Breast epithelium (tissue), 4 donors: ENCODE results near the gene RCVRN. TPM values are rescaled to one million over a fixed set of nuclear protein-coding genes. Genes with fewer than 3 reads are reported as not detected.

Experiments
- DNase-seq, 2 donors: peaks; one replicate each; pipeline ENCODE4 v3.0.0-alpha.2; 2019; ENCODE audit warnings: low spot score in 2 of 2
- H3K27ac ChIP-seq, 2 donors: fragments of 200-600 bp; sonication (generic) in 1 of 2; one replicate each; pipeline ENCODE4 v1.5.1; 2016 to 2019; ENCODE audit warnings: mild to moderate bottlenecking in 1 of 2
- H3K27me3 ChIP-seq, 2 donors: fragments of 200-600 bp; sonication (generic) in 1 of 2; one replicate each; pipeline versions ENCODE4 v1.5.1 to v1.6.0; 2017 to 2019; ENCODE audit warnings: control low read depth in 1 of 2, mild to moderate bottlenecking in 1 of 2
- H3K36me3 ChIP-seq: fragments of 200-600 bp; one replicate; pipeline ENCODE4 v1.5.1; 2019
- H3K4me1 ChIP-seq, 2 donors: fragments of 200-600 bp; sonication (generic); one replicate each; pipeline ENCODE4 v1.5.1; 2016 to 2019; ENCODE audit warnings: control low read depth in 1 of 2
- H3K4me3 ChIP-seq, 3 donors: fragments of 200-600 bp; sonication (generic); 1 replicate in 2 of 3; 2 replicates in 1 of 3; pipeline ENCODE4 v1.5.1; 2016 to 2019; ENCODE audit warnings: mild to moderate bottlenecking in 3 of 3, moderate library complexity in 2 of 3
- H3K9me3 ChIP-seq, 2 donors: fragments of 200-600 bp; sonication (generic) in 1 of 2; one replicate each; pipeline ENCODE4 v1.5.1; 2016 to 2019; ENCODE audit warnings: control low read depth in 1 of 2
- CTCF ChIP-seq, 3 donors: fragments of 450-650 bp; IDR thresholded peaks; one replicate each; pipeline ENCODE4 v1.5.1; 2016 to 2017; ENCODE audit warnings: antibody characterized with exemption in 3 of 3, mild to moderate bottlenecking in 3 of 3, moderate library complexity in 3 of 3
- POLR2A ChIP-seq: fragments of 450-650 bp; IDR thresholded peaks from one replicate; pipeline ENCODE4 v1.6.1; 2016; ENCODE audit warnings: antibody characterized with exemption, mild to moderate bottlenecking, moderate library complexity
- POLR2AphosphoS5 ChIP-seq, 3 donors: sonication (generic); formaldehyde crosslinking; IDR thresholded peaks; one replicate each; pipeline ENCODE4 v1.6.1; 2017; ENCODE audit warnings: antibody characterized with exemption in 3 of 3
- intact Hi-C: fragments of 100-400 bp; cut with DNase I; formaldehyde crosslinking; loops from one replicate; pipeline ENCODE4 v1.15.1; 2023; ENCODE audit warnings: low total_unique reads
- total RNA-seq, 3 donors: library from RNA; depleted of rRNA; stranded (reverse); fragments of >200 nt; gene quantifications; one replicate each; pipeline ENCODE4 v1.1.0, GENCODE V29; 2016

The RCVRN gene
- total RNA-seq, 3 donors from 2014 or later: 0.15 to 0.66 (median 0.32) TPM

- peak overlapping the region; percentile 74 to 88 for H3K27ac ChIP-seq
- no peaks in the 10 kb centered on the region for H3K36me3 ChIP-seq
- TF ChIP-seq POLR2A (no peak), POLR2AphosphoS5 (IDR thresholded peaks at IDR 0.05) (no peak), CTCF (IDR thresholded peaks at IDR 0.05) (no peak)
- H3K4me1 ChIP-seq: no peaks in the 10 kb centered on the region
- H3K4me3 ChIP-seq: no peak overlapping the region
- no peak for DNase-seq
- H3K27me3 ChIP-seq: no peaks in the 10 kb centered on the region
- no peaks in the 10 kb centered on the region for H3K9me3 ChIP-seq
- intact Hi-C loops: no loop called here
Measured at GRCh38 chr17:9900044-9900594, 5.0 kb downstream of the RCVRN start.

GRCh38 chr17:9899280-9900043, 5.6 kb downstream of the RCVRN start:
- no peak for TF ChIP-seq POLR2A
- TF ChIP-seq CTCF (IDR thresholded peaks at IDR 0.05): no peak
- peak in 2 of 3 donors; percentile 39 to 74 for TF ChIP-seq POLR2AphosphoS5 (IDR thresholded peaks at IDR 0.05)
- Histone ChIP-seq H3K36me3 (no peaks in the 10 kb centered on the region), H3K27me3 (no peaks in the 10 kb centered on the region), H3K4me3 (no peak overlapping the region), H3K27ac (peak overlapping the region; percentile 74 to 88), H3K4me1 (no peaks in the 10 kb centered on the region), H3K9me3 (peaks cover 0 to 4% of the 10 kb centered on the region in 2 donors)
- intact Hi-C loops: no loop called here
- DNase-seq: peak in 1 of 2 donors; percentile 42

GRCh38 chr17:9898812-9899211, 6.3 kb downstream of the RCVRN start:
- H3K9me3 ChIP-seq: peaks cover 0 to 6% of the 10 kb centered on the region in 2 donors
- H3K27me3 ChIP-seq: no peaks in the 10 kb centered on the region
- no peak overlapping the region for H3K4me3 ChIP-seq
- DNase-seq: no peak
- no peaks in the 10 kb centered on the region for H3K4me1 ChIP-seq
- TF ChIP-seq POLR2AphosphoS5 (IDR thresholded peaks at IDR 0.05) (no peak), POLR2A (no peak), CTCF (IDR thresholded peaks at IDR 0.05) (no peak)
- peak overlapping the region; percentile 74 to 88 for H3K27ac ChIP-seq
- intact Hi-C loops: no loop called here
- no peaks in the 10 kb centered on the region for H3K36me3 ChIP-seq

- intact Hi-C loops: no loop called here
- H3K4me3 ChIP-seq: no peak overlapping the region
- no peaks in the 10 kb centered on the region for H3K36me3 ChIP-seq
- no peaks in the 10 kb centered on the region for H3K27me3 ChIP-seq
- H3K27ac ChIP-seq: no peak overlapping the region
- TF ChIP-seq POLR2AphosphoS5 (IDR thresholded peaks at IDR 0.05) (no peak), CTCF (IDR thresholded peaks at IDR 0.05) (no peak), POLR2A (no peak)
- peaks cover 0 to 6% of the 10 kb centered on the region in 2 donors for H3K9me3 ChIP-seq
- no peaks in the 10 kb centered on the region for H3K4me1 ChIP-seq
- no peak for DNase-seq
Measured at GRCh38 chr17:9897372-9897968, 7.6 kb downstream of the RCVRN start.

- DNase-seq: no peak
- Histone ChIP-seq H3K27ac (no peak overlapping the region), H3K4me3 (no peak overlapping the region), H3K27me3 (no peaks in the 10 kb centered on the region), H3K9me3 (peaks cover 0 to 6% of the 10 kb centered on the region in 2 donors), H3K36me3 (no peaks in the 10 kb centered on the region), H3K4me1 (no peaks in the 10 kb centered on the region)
- intact Hi-C loops: no loop called here
- no peak for TF ChIP-seq POLR2AphosphoS5 (IDR thresholded peaks at IDR 0.05)
- no peak for TF ChIP-seq CTCF (IDR thresholded peaks at IDR 0.05)
- no peak for TF ChIP-seq POLR2A
Measured at GRCh38 chr17:9895923-9896322, 9.1 kb downstream of the RCVRN start.
